Erythroblast (primary cell): ENCODE results near the gene MEIS1.

Experiments used
- DNase-seq, 2 experiments: peaks; one replicate each; lab custom pipeline; 2025; lab: John Stamatoyannopoulos, UW
- GATA1 ChIP-seq: IDR thresholded peaks from 2 replicates; pipeline ENCODE4 v1.6.1; 2011; ENCODE audit warnings: low read depth, mild to moderate bottlenecking, control low read depth, low read length, moderate library complexity
- POLR2A ChIP-seq: IDR thresholded peaks from 2 replicates; pipeline ENCODE4 v1.6.1; 2011; ENCODE audit warnings: mild to moderate bottlenecking, low read length

The MEIS1 gene

GRCh38 chr2:66460031-66460430 is 25.1 kb downstream of the MEIS1 start:
- TF ChIP-seq POLR2A (no peak), GATA1 (no peak)
- no peak for DNase-seq

- no peak for DNase-seq
- TF ChIP-seq POLR2A (no peak), GATA1 (no peak)
Measured at GRCh38 chr2:66461001-66461663, 26.2 kb downstream of the MEIS1 start.

GRCh38 chr2:66461664-66462500 is 27.0 kb downstream of the MEIS1 start:
- DNase-seq = no peak
- no peak for TF ChIP-seq POLR2A

- DNase-seq = no peak
- TF ChIP-seq GATA1 = no peak
- TF ChIP-seq POLR2A = no peak
Measured at GRCh38 chr2:66462501-66462825, 27.5 kb downstream of the MEIS1 start.

- TF ChIP-seq POLR2A (no peak), GATA1 (no peak)
- no peak for DNase-seq
Measured at GRCh38 chr2:66463206-66463755, 28.4 kb downstream of the MEIS1 start.

- TF ChIP-seq POLR2A (no peak), GATA1 (no peak)
Measured at GRCh38 chr2:66464930-66465637, 30.2 kb downstream of the MEIS1 start.

GRCh38 chr2:66466433-66466832 is 31.5 kb downstream of the MEIS1 start:
- TF ChIP-seq POLR2A = no peak
- TF ChIP-seq GATA1 = no peak

More at GRCh38 chr2:66464930-66465637, 30.2 kb downstream of the MEIS1 start:
- no peak for DNase-seq

GRCh38 chr2:66467718-66468117 is 32.8 kb downstream of the MEIS1 start:
- no peak for DNase-seq
- TF ChIP-seq POLR2A (no peak), GATA1 (no peak)

More at GRCh38 chr2:66466433-66466832, 31.5 kb downstream of the MEIS1 start:
- DNase-seq = no peak

GRCh38 chr2:66469214-66469902 is 34.4 kb downstream of the MEIS1 start:
- DNase-seq = no peak
- TF ChIP-seq GATA1 (no peak), POLR2A (no peak)

GRCh38 chr2:66470199-66470598 is 35.3 kb downstream of the MEIS1 start:
- TF ChIP-seq POLR2A = no peak
- no peak for TF ChIP-seq GATA1
- no peak for DNase-seq

GRCh38 chr2:66472225-66472843 is 37.4 kb downstream of the MEIS1 start:
- no peak for DNase-seq
- TF ChIP-seq POLR2A (no peak), GATA1 (no peak)

- DNase-seq = no peak
- TF ChIP-seq POLR2A (no peak), GATA1 (no peak)
Measured at GRCh38 chr2:66477135-66477842, 42.4 kb downstream of the MEIS1 start.

GRCh38 chr2:66478299-66478698 is 43.4 kb downstream of the MEIS1 start:
- no peak for TF ChIP-seq POLR2A
- TF ChIP-seq GATA1 = no peak
- DNase-seq = no peak
